CD14-positive monocyte (primary cell): ENCODE measurements around the gene TBX10. TPM values are rescaled to one million over a fixed set of nuclear protein-coding genes. Genes with fewer than 3 reads are reported as not detected.

ENCODE experiments used
- DNase-seq, 3 donors: peaks; one replicate each; pipeline ENCODE4 v3.0.0-alpha.2; 2011 to 2022
- H2AFZ ChIP-seq: 2 replicates; pipeline ENCODE4 v1.6.0; 2012; ENCODE audit warnings: mild to moderate bottlenecking, low read depth, low read length, inconsistent platforms; ENCODE audit not compliant: insufficient read depth, poor library complexity, severe bottlenecking
- H3K27ac ChIP-seq, 2 donors: 1 replicate in 1 of 2; 2 replicates in 1 of 2; pipeline ENCODE4 v1.5.1; 2012 to 2013; ENCODE audit warnings: low read length in 2 of 2, control low read depth in 1 of 2, inconsistent platforms in 1 of 2, low read depth in 1 of 2, mild to moderate bottlenecking in 1 of 2
- H3K27me3 ChIP-seq, 2 donors: one replicate each; pipeline versions ENCODE4 v1.6.0 to v1.6.1; 2011 to 2013; ENCODE audit warnings: low read length in 2 of 2; ENCODE audit not compliant: control insufficient read depth in 2 of 2, insufficient read depth in 2 of 2
- H3K36me3 ChIP-seq, 2 donors: replicated peaks in 1 of 2; 1 replicate in 1 of 2; 2 replicates in 1 of 2; pipeline versions ENCODE4 v1.5.1 to v1.6.1; 2012 to 2013; ENCODE audit warnings: low read length in 2 of 2, control low read depth in 1 of 2, inconsistent platforms in 1 of 2, mild to moderate bottlenecking in 1 of 2; ENCODE audit not compliant: insufficient read depth in 2 of 2, control insufficient read depth in 1 of 2
- H3K4me1 ChIP-seq, 2 donors: 1 replicate in 1 of 2; 2 replicates in 1 of 2; pipeline versions ENCODE4 v1.5.1 to v1.6.1; 2012 to 2013; ENCODE audit warnings: low read length in 2 of 2, control low read depth in 1 of 2, inconsistent platforms in 1 of 2, mild to moderate bottlenecking in 1 of 2, moderate library complexity in 1 of 2; ENCODE audit not compliant: insufficient read depth in 2 of 2, control insufficient read depth in 1 of 2
- H3K4me2 ChIP-seq: replicated peaks from 2 replicates; pipeline ENCODE3; 2012; ENCODE audit warnings: low read length, moderate library complexity, mild to moderate bottlenecking; ENCODE audit not compliant: poor library complexity, severe bottlenecking; ENCODE audit errors: extremely low read depth
- H3K4me3 ChIP-seq, 3 experiments: fragments of 200-600 bp in 1 of 3; sonication (generic) in 1 of 3; replicated peaks in 1 of 3; 1 replicate in 2 of 3; 2 replicates in 1 of 3; pipeline ENCODE4 v1.5.1; 2011 to 2013; ENCODE audit warnings: low read length in 3 of 3, mild to moderate bottlenecking in 3 of 3, control low read depth in 2 of 3, low read depth in 2 of 3, inconsistent platforms in 1 of 3, moderate library complexity in 1 of 3
- H3K79me2 ChIP-seq: 2 replicates; pipeline ENCODE4 v1.6.0; 2012; ENCODE audit warnings: mild to moderate bottlenecking, control low read depth, inconsistent platforms, low read length, moderate library complexity; ENCODE audit not compliant: insufficient read depth
- H3K9ac ChIP-seq: 2 replicates; pipeline ENCODE4 v1.6.0; 2017; ENCODE audit warnings: low read length, mild to moderate bottlenecking; ENCODE audit not compliant: insufficient read depth, poor library complexity, severe bottlenecking
- H3K9me3 ChIP-seq, 2 donors: replicated peaks in 1 of 2; 1 replicate in 1 of 2; 2 replicates in 1 of 2; pipeline versions ENCODE4 v1.5.1 to v1.6.1; 2012 to 2013; ENCODE audit warnings: low read length in 2 of 2, control low read depth in 1 of 2; ENCODE audit not compliant: control insufficient read depth in 1 of 2, insufficient read depth in 1 of 2
- H4K20me1 ChIP-seq: 2 replicates; pipeline ENCODE4 v1.6.0; 2012; ENCODE audit warnings: mild to moderate bottlenecking, low read length, control low read depth, moderate library complexity; ENCODE audit not compliant: insufficient read depth
- H3K27ac Mint-ChIP-seq, 7 donors: one replicate each; pipeline ENCODE4 v1.8.0; 2020; ENCODE audit warnings: mild to moderate bottlenecking in 7 of 7, mixed read lengths in 7 of 7, moderate library complexity in 6 of 7, inconsistent platforms in 2 of 7
- H3K27me3 Mint-ChIP-seq, 3 donors: one replicate each; pipeline ENCODE4 v1.8.0; 2021 to 2022; ENCODE audit warnings: low read depth in 3 of 3, mild to moderate bottlenecking in 3 of 3, mixed read lengths in 3 of 3, moderate library complexity in 3 of 3, inconsistent platforms in 1 of 3
- H3K36me3 Mint-ChIP-seq, 2 donors: one replicate each; pipeline ENCODE4 v1.8.0; 2020; ENCODE audit warnings: mixed read lengths in 2 of 2, inconsistent platforms in 1 of 2, mild to moderate bottlenecking in 1 of 2
- H3K4me1 Mint-ChIP-seq: one replicate; pipeline ENCODE4 v1.8.0; 2020; ENCODE audit warnings: mild to moderate bottlenecking, mixed read lengths
- H3K4me3 Mint-ChIP-seq, 2 donors: one replicate each; pipeline ENCODE4 v1.8.0; 2020; ENCODE audit warnings: mild to moderate bottlenecking in 2 of 2, mixed read lengths in 2 of 2, moderate library complexity in 1 of 2
- H3K9me3 Mint-ChIP-seq, 7 donors: one replicate each; pipeline ENCODE4 v1.8.0; 2020 to 2022; ENCODE audit warnings: mixed read lengths in 7 of 7, mild to moderate bottlenecking in 6 of 7, moderate library complexity in 6 of 7, inconsistent platforms in 2 of 7
- WGBS: methylation state at CpG from one replicate; pipeline ENCODE4 v1.1.5; 2013; ENCODE audit warnings: missing lambda C conversion rate; ENCODE audit not compliant: insufficient coverage; 5-methylcytosine and 5-hydroxymethylcytosine counted together
- intact Hi-C, 2 donors: fragments of 100-400 bp; cut with micrococcal nuclease; formaldehyde crosslinking; loops; one replicate each; pipeline versions ENCODE4 v1.15.0 to v1.15.1; 2023
- polyA plus RNA-seq, 3 donors: library from polyadenylated mRNA; depleted of rRNA in 1 of 3; unstranded in 2 of 3; stranded (reverse) in 1 of 3; fragments of 300-500 nt in 2 of 3; fragments of >200 nt in 1 of 3; fragmentation: Illumina TruSeq in 2 of 3; gene quantifications; 1 replicate in 2 of 3; 2 replicates in 1 of 3; pipeline ENCODE4 v1.2.3, GENCODE V29; 2012 to 2021
- TF ChIP-seq, protein P1 (sequence below): fragments of 200-600 bp; IDR thresholded peaks from one replicate; pipeline ENCODE4 v1.8.0; 2022; ENCODE audit warnings: antibody characterized with exemption, mild to moderate bottlenecking

Gene TBX10
- polyA plus RNA-seq, 3 donors, result not detected

GRCh38 chr11:67588136-67588503 is 51.4 kb downstream of the TBX10 start:
- Histone ChIP-seq H3K4me2 (peak overlapping the region; percentile 19), H2AFZ (no peak overlapping the region), H4K20me1 (peaks cover 28% of the 10 kb centered on the region), H3K4me3 (no peak overlapping the region), H3K4me1 (peaks cover 66 to 73% of the 10 kb centered on the region in 2 donors), H3K79me2 (peaks cover 23% of the 10 kb centered on the region), H3K27me3 (no peaks in the 10 kb centered on the region), H3K36me3 (peaks cover 18 to 30% of the 10 kb centered on the region in 2 donors), H3K9ac (no peak overlapping the region), H3K27ac (peak overlapping the region; percentile 78 to 89), H3K9me3 (peaks cover 0 to 2% of the 10 kb centered on the region in 2 donors)
- H3K9me3 Mint-ChIP-seq, result peaks cover 0 to 13% (median 3%) of the 10 kb centered on the region in 7 donors
- no peak for DNase-seq
- TF ChIP-seq, protein P1, sequence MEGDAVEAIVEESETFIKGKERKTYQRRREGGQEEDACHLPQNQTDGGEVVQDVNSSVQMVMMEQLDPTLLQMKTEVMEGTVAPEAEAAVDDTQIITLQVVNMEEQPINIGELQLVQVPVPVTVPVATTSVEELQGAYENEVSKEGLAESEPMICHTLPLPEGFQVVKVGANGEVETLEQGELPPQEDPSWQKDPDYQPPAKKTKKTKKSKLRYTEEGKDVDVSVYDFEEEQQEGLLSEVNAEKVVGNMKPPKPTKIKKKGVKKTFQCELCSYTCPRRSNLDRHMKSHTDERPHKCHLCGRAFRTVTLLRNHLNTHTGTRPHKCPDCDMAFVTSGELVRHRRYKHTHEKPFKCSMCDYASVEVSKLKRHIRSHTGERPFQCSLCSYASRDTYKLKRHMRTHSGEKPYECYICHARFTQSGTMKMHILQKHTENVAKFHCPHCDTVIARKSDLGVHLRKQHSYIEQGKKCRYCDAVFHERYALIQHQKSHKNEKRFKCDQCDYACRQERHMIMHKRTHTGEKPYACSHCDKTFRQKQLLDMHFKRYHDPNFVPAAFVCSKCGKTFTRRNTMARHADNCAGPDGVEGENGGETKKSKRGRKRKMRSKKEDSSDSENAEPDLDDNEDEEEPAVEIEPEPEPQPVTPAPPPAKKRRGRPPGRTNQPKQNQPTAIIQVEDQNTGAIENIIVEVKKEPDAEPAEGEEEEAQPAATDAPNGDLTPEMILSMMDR, result no peak
- H3K4me1 Mint-ChIP-seq, result peaks cover 61% of the 10 kb centered on the region
- intact Hi-C loops, result no loop called here
- peak overlapping the region; percentile 87 to 97 (median 93) for H3K27ac Mint-ChIP-seq
- peaks cover 42 to 45% of the 10 kb centered on the region in 2 donors for H3K36me3 Mint-ChIP-seq
- peaks cover 0 to 4% (median 2%) of the 10 kb centered on the region in 3 donors for H3K27me3 Mint-ChIP-seq
- peak overlapping the region in 1 of 2 donors; percentile 71 for H3K4me3 Mint-ChIP-seq
- WGBS, result no CpG with 5 or more reads among the region's 1 CpG

DNA sequence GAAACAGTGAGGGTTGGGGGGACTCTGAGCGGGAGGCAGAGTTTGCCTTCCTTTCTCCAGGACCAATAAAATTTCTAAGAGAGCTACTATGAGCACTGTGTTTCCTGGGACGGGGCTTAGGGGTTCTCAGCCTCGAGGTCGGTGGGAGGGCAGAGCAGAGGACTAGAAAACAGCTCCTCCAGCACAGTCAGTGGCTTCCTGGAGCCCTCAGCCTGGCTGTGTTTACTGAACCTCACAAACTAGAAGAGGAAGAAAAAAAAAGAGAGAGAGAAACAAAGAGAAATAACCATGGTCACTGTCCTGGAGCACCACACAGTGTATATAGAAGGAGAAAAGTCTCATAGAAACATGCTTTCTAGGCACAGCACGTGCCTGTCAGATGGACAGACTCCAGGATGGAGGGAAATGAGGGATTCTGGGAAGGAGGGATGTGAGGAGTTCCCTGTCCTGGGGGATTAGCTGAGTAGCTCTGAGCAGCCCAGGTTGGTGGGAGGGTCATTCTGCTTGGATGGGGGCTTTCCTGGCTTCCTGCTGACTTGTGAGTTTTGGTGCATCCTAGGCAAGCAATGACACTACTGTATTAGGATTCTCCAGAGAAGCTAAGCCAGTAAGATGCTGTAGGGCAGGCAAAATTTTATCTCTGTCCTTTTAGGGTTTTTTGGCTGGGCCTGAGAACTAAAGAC is 52.9 kb downstream of the TBX10 start:
- Histone ChIP-seq H3K9ac (no peak overlapping the region), H3K27me3 (no peaks in the 10 kb centered on the region), H3K27ac (peak overlapping the region; percentile 78 to 89), H3K79me2 (peaks cover 23% of the 10 kb centered on the region), H3K9me3 (peaks cover 0 to 2% of the 10 kb centered on the region in 2 donors), H3K4me2 (peak overlapping the region; percentile 19), H4K20me1 (peaks cover 28% of the 10 kb centered on the region), H3K4me3 (peak overlapping the region in 1 of 3 experiments; percentile 82), H3K4me1 (peaks cover 68 to 76% of the 10 kb centered on the region in 2 donors), H2AFZ (no peak overlapping the region), H3K36me3 (peaks cover 18 to 30% of the 10 kb centered on the region in 2 donors)
- WGBS, result 93% methylated on average over 2 of the region's 5 CpGs
- H3K4me3 Mint-ChIP-seq, result peak overlapping the region; percentile 27 to 53
- DNase-seq, result peak in 1 of 3 donors; percentile 7
- TF ChIP-seq, protein P1, result no peak
- intact Hi-C loops, result no loop called here
- peaks cover 64% of the 10 kb centered on the region for H3K4me1 Mint-ChIP-seq
- H3K27ac Mint-ChIP-seq, result peak overlapping the region; percentile 87 to 97 (median 93)
- peaks cover 0 to 13% (median 3%) of the 10 kb centered on the region in 7 donors for H3K9me3 Mint-ChIP-seq
- H3K27me3 Mint-ChIP-seq, result peaks cover 0 to 4% (median 2%) of the 10 kb centered on the region in 3 donors
- peaks cover 42 to 45% of the 10 kb centered on the region in 2 donors for H3K36me3 Mint-ChIP-seq
